BLaER1 treated with 17β-estradiol and CSF1 and Interleukin-3, amounts not matched to agents 10 nM and 100 nM (cell line): ENCODE data around the gene CYTH1.
A peak's percentile ranks its signal among the peaks of the same experiment; 100 is the strongest.

Experiments used
- H3K27ac ChIP-seq, 11 experiments: shearing (Covaris generic); formaldehyde crosslinking; 2 replicates each; pipeline ENCODE4 v1.8.1; 2022
- H3K27me3 ChIP-seq, 11 experiments: shearing (Covaris generic); formaldehyde crosslinking; 2 replicates each; pipeline ENCODE4 v1.8.1; 2022
- H3K36me3 ChIP-seq, 11 experiments: shearing (Covaris generic); formaldehyde crosslinking; 2 replicates each; pipeline ENCODE4 v1.8.1; 2022
- H3K4me1 ChIP-seq, 10 experiments: shearing (Covaris generic); formaldehyde crosslinking; 2 replicates each; pipeline ENCODE4 v1.8.1; 2022
- H3K4me2 ChIP-seq, 11 experiments: shearing (Covaris generic); formaldehyde crosslinking; 2 replicates each; pipeline ENCODE4 v1.8.1; 2022
- H3K4me3 ChIP-seq, 10 experiments: shearing (Covaris generic); formaldehyde crosslinking; 2 replicates each; pipeline ENCODE4 v1.8.1; 2022
- H3K9ac ChIP-seq, 11 experiments: shearing (Covaris generic); formaldehyde crosslinking; 2 replicates each; pipeline ENCODE4 v1.8.1; 2022
- H3K9me3 ChIP-seq, 11 experiments: shearing (Covaris generic); formaldehyde crosslinking; replicated peaks in 1 of 11; 2 replicates each; pipeline ENCODE4 v1.8.1; 2022
- H4K20me1 ChIP-seq, 11 experiments: shearing (Covaris generic); formaldehyde crosslinking; 2 replicates each; pipeline ENCODE4 v1.8.1; 2022
- Cebpa-rat ChIP-seq, 11 experiments: shearing (Covaris generic); IDR thresholded peaks; 2 replicates each; pipeline ENCODE4 v1.8.1; 2022

Gene CYTH1

GRCh38 chr17:78823282-78824046, 41.4 kb upstream of the CYTH1 start:
- H3K4me3 ChIP-seq = no peak overlapping the region
- peaks cover 68 to 94% (median 90%) of the 10 kb centered on the region in 11 experiments for H3K36me3 ChIP-seq
- no peaks in the 10 kb centered on the region for H3K9me3 ChIP-seq
- H3K27me3 ChIP-seq = no peaks in the 10 kb centered on the region
- no peak overlapping the region for H3K9ac ChIP-seq
- H3K4me1 ChIP-seq = peaks cover 88 to 96% (median 92%) of the 10 kb centered on the region in 10 experiments
- TF ChIP-seq Cebpa-rat (IDR thresholded peaks at IDR 0.05) = no peak
- peak overlapping the region in 1 of 11 experiments; percentile 7; a peak in 1 of 22 replicates for H3K27ac ChIP-seq
- H4K20me1 ChIP-seq = peaks cover 0 to 96% (median 68%) of the 10 kb centered on the region in 11 experiments; a peak in 18 of 22 replicates
- peak overlapping the region in 8 of 11 experiments; percentile 1 to 56 (median 18); a peak in 11 of 22 replicates for H3K4me2 ChIP-seq

GRCh38 chr17:78822552-78822951, 40.5 kb upstream of the CYTH1 start:
- Histone ChIP-seq H3K36me3 (peaks cover 69 to 94% (median 90%) of the 10 kb centered on the region in 11 experiments), H3K4me1 (peaks cover 88 to 96% (median 92%) of the 10 kb centered on the region in 10 experiments), H4K20me1 (peaks cover 0 to 96% (median 59%) of the 10 kb centered on the region in 11 experiments; a peak in 18 of 22 replicates), H3K9ac (no peak overlapping the region), H3K27me3 (no peaks in the 10 kb centered on the region), H3K4me3 (no peak overlapping the region), H3K9me3 (no peaks in the 10 kb centered on the region), H3K4me2 (peak overlapping the region in 3 of 11 experiments; percentile 1 to 41 (median 8); a peak in 2 of 22 replicates), H3K27ac (peak overlapping the region in 2 of 11 experiments; percentile 6 to 24; a peak in 1 of 22 replicates)
- no peak for TF ChIP-seq Cebpa-rat (IDR thresholded peaks at IDR 0.05)

- Histone ChIP-seq H3K9ac (no peak overlapping the region), H3K4me2 (peak overlapping the region in 4 of 11 experiments; percentile 6 to 31 (median 10); a peak in 3 of 22 replicates), H3K27me3 (no peaks in the 10 kb centered on the region), H3K4me1 (peaks cover 89 to 97% (median 93%) of the 10 kb centered on the region in 10 experiments), H3K9me3 (no peaks in the 10 kb centered on the region), H4K20me1 (peaks cover 0 to 99% (median 57%) of the 10 kb centered on the region in 11 experiments; a peak in 17 of 22 replicates), H3K27ac (no peak overlapping the region), H3K4me3 (no peak overlapping the region), H3K36me3 (peaks cover 74 to 98% (median 95%) of the 10 kb centered on the region in 11 experiments)
- no peak for TF ChIP-seq Cebpa-rat (IDR thresholded peaks at IDR 0.05)
Observed at GRCh38 chr17:78821961-78822360, 39.9 kb upstream of the CYTH1 start.

- Histone ChIP-seq H3K27ac (peak overlapping the region in 1 of 11 experiments; percentile 59; a peak in 1 of 22 replicates), H3K27me3 (no peaks in the 10 kb centered on the region), H3K9me3 (no peaks in the 10 kb centered on the region), H3K4me3 (no peak overlapping the region), H4K20me1 (peaks cover 0 to 99% (median 51%) of the 10 kb centered on the region in 11 experiments; a peak in 17 of 22 replicates), H3K4me1 (peaks cover 83 to 94% (median 89%) of the 10 kb centered on the region in 10 experiments), H3K9ac (peak overlapping the region in 2 of 11 experiments; percentile 4 to 25; a peak in 2 of 22 replicates), H3K36me3 (peaks cover 84 to 98% (median 96%) of the 10 kb centered on the region in 11 experiments), H3K4me2 (peak overlapping the region; percentile 67 to 86 (median 78); a peak in 20 of 22 replicates)
- no peak for TF ChIP-seq Cebpa-rat (IDR thresholded peaks at IDR 0.05)
Observed at GRCh38 chr17:78820841-78821240, 38.8 kb upstream of the CYTH1 start.

GRCh38 chr17:78819806-78820792, 38.0 kb upstream of the CYTH1 start:
- Histone ChIP-seq H3K9ac (peak overlapping the region in 7 of 11 experiments; percentile 7 to 62 (median 46); a peak in 11 of 22 replicates), H3K27ac (peak overlapping the region in 9 of 11 experiments; percentile 25 to 67 (median 55); a peak in 14 of 22 replicates), H4K20me1 (peaks cover 0 to 99% (median 52%) of the 10 kb centered on the region in 11 experiments; a peak in 17 of 22 replicates), H3K4me1 (peaks cover 77 to 88% (median 82%) of the 10 kb centered on the region in 10 experiments), H3K27me3 (no peaks in the 10 kb centered on the region), H3K9me3 (no peaks in the 10 kb centered on the region), H3K4me2 (peak overlapping the region; percentile 67 to 86 (median 78)), H3K36me3 (peaks cover 84 to 98% (median 96%) of the 10 kb centered on the region in 11 experiments), H3K4me3 (no peak overlapping the region)
- no peak for TF ChIP-seq Cebpa-rat (IDR thresholded peaks at IDR 0.05)

GRCh38 chr17:78819402-78819801, 37.3 kb upstream of the CYTH1 start:
- Histone ChIP-seq H3K9ac (peak overlapping the region; percentile 3 to 62 (median 39); a peak in 16 of 22 replicates), H3K36me3 (peaks cover 84 to 98% (median 96%) of the 10 kb centered on the region in 11 experiments), H3K4me3 (peak overlapping the region in 4 of 10 experiments; percentile 2 to 30 (median 12); a peak in 3 of 20 replicates)

GRCh38 chr17:78818932-78819331, 36.9 kb upstream of the CYTH1 start:
- H3K9me3 ChIP-seq = no peaks in the 10 kb centered on the region
- H4K20me1 ChIP-seq = peaks cover 0 to 99% (median 52%) of the 10 kb centered on the region in 11 experiments; a peak in 17 of 22 replicates
- TF ChIP-seq Cebpa-rat (IDR thresholded peaks at IDR 0.05) = no peak
- H3K27me3 ChIP-seq = no peaks in the 10 kb centered on the region
- H3K4me3 ChIP-seq = peak overlapping the region in 4 of 10 experiments; percentile 2 to 30 (median 12); a peak in 3 of 20 replicates
- peaks cover 65 to 80% (median 74%) of the 10 kb centered on the region in 10 experiments for H3K4me1 ChIP-seq
- H3K4me2 ChIP-seq = peak overlapping the region; percentile 67 to 86 (median 78)
- H3K36me3 ChIP-seq = peaks cover 84 to 98% (median 96%) of the 10 kb centered on the region in 11 experiments
- peak overlapping the region; percentile 3 to 62 (median 39); a peak in 16 of 22 replicates for H3K9ac ChIP-seq
- peak overlapping the region; percentile 17 to 67 (median 55); a peak in 19 of 22 replicates for H3K27ac ChIP-seq

More at GRCh38 chr17:78819402-78819801, 37.3 kb upstream of the CYTH1 start:
- Histone ChIP-seq H3K27ac (peak overlapping the region; percentile 17 to 67 (median 55); a peak in 20 of 22 replicates), H3K9me3 (no peaks in the 10 kb centered on the region), H3K4me1 (peaks cover 70 to 84% (median 78%) of the 10 kb centered on the region in 10 experiments), H3K4me2 (peak overlapping the region; percentile 67 to 86 (median 78)), H4K20me1 (peaks cover 0 to 99% (median 57%) of the 10 kb centered on the region in 11 experiments; a peak in 17 of 22 replicates), H3K27me3 (no peaks in the 10 kb centered on the region)
- no peak for TF ChIP-seq Cebpa-rat (IDR thresholded peaks at IDR 0.05)
